Dermis microvascular lymphatic vessel endothelial cell (primary cell): ENCODE measurements around the gene GPC1. TPM values are rescaled to one million over a fixed set of nuclear protein-coding genes. Genes with fewer than 3 reads are reported as not detected.

ENCODE experiments used
- DNase-seq, 2 donors: peaks; one replicate each; pipeline versions ENCODE4 v3.0.0 to v3.0.0-alpha.2; 2010; ENCODE audit warnings: low read depth in 2 of 2
- total RNA-seq: library from RNA; depleted of rRNA; stranded (reverse); fragments of >200 nt; gene quantifications from 2 replicates; pipeline ENCODE4 v1.2.1, GENCODE V29; 2014

The GPC1 gene
- total RNA-seq, 1 donor from 2014 or later: 12.5 TPM

DNA sequence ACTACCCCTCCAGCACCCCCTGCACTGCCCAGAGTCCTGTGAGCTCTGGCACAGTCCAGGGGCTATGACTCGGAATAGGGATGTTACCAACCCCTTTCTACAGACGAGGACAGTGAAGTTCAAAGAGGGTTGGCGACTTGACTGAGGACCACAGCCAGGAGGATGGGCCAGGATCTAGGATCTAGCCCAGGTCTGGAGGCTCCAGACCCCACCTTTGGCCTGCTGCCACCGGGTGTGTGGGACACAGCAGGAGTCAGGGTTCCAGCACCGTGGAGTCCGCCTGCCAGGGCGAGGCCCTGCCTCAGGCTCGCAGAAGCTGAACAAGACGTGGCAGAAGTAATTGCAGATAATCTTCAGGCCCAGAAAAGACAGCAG lies 37.9 kb upstream of the GPC1 start:
- no peak for DNase-seq

GRCh38 chr2:240397924-240398645 lies 37.4 kb upstream of the GPC1 start:
- no peak for DNase-seq

DNA sequence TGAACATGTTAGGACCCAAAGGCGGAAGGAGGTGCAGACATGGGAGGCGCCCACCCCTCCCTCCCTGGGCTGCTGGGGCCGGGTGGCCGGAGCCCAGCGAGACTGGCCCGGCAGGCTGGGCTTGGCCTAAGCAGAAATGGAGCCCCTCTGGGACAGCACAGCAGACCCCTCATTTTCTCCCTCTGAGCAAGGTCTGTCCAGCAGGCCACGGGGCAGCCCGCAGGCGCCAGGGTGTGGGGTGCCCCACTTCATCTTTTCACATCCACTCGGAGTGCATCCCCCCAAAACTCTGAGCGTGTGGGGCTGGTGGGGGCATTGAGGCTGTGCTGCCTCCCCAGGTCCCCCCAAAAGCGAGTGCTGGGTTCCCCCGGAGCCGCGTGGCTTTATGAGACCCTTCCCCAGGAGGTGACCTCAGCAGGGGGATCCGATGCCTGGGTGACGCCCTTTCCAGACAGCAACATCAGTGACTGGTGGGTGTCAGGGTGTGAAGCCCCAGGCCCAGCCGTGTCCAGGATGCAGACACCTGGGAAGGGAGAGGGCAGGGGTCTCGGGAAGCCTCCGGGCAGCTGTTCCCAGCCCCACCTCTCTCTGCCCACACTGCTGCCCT lies 36.7 kb upstream of the GPC1 start:
- DNase-seq: no peak

- no peak for DNase-seq
These were observed 35.8 kb upstream of the GPC1 start for GRCh38 chr2:240399419-240400324.

GRCh38 chr2:240400371-240401161 lies 34.9 kb upstream of the GPC1 start:
- no peak for DNase-seq

DNA sequence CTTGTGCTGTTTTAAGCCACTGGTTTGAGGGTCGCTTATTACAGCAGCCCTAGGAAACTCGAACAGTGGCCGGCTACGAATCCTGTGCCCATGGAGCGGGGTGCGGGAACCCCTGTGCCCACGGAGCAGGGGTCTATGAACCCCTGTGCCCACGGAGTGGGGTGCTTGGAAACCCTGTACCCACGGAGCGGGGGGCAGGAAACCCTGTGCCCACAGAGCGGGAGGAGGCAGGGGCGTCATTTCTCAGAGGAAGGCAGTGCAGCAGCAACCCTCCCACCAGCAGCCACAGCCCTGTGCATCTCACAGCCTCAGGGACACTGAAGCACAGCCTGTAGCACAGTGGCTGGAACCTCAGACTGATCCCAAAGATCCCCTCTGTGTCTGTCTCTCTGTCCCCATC lies 34.2 kb upstream of the GPC1 start:
- no peak for DNase-seq

- no peak for DNase-seq
These were observed 33.5 kb upstream of the GPC1 start for GRCh38 chr2:240401781-240402551.

GRCh38 chr2:240402566-240403272 lies 32.7 kb upstream of the GPC1 start:
- DNase-seq: no peak

GRCh38 chr2:240403396-240404104 lies 31.9 kb upstream of the GPC1 start:
- no peak for DNase-seq

- DNase-seq: no peak
These were observed 31.1 kb upstream of the GPC1 start for GRCh38 chr2:240404174-240404852.

DNA sequence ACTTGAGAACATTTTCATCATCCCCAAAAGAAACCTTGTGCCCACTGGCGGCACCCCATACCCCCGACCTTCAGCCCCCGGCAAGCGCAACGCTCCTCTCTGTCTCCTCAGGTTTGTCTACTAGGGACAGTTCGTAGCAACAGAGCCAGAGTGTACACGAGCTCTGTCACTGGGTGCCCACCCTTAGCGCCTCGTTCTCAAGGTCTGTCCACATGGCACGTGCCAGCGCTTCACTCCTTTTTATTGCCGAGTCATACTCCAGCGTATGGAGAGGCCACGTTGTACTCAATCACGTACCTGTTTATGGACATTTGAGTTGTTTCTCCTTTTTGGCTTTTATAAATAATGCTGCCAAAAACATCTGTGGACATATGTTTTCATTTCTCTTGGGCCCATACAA lies 30.3 kb upstream of the GPC1 start:
- DNase-seq: no peak

GRCh38 chr2:240405684-240406313 lies 29.7 kb upstream of the GPC1 start:
- no peak for DNase-seq

GRCh38 chr2:240407090-240407489 lies 28.4 kb upstream of the GPC1 start:
- DNase-seq: no peak

DNA sequence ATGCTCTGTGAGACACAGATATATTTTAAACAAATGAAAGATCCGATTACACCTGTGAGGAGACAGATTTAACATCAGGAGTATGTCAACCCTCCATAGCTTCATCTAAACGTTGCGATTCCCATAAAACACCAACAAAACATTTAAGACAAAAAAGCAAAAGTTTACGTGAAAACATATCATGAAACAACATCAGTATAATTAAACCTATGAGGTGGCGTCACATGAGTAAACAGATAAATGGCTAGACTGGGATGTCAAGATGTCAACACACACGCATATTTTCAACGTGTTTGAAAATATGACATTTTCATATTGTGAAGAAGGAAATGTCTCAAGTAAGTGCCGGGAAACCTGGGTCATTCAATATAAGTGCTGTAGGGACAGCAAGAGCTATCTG lies 25.5 kb upstream of the GPC1 start:
- no peak for DNase-seq

- no peak for DNase-seq
These were observed 24.7 kb upstream of the GPC1 start for GRCh38 chr2:240410808-240411207.

DNA sequence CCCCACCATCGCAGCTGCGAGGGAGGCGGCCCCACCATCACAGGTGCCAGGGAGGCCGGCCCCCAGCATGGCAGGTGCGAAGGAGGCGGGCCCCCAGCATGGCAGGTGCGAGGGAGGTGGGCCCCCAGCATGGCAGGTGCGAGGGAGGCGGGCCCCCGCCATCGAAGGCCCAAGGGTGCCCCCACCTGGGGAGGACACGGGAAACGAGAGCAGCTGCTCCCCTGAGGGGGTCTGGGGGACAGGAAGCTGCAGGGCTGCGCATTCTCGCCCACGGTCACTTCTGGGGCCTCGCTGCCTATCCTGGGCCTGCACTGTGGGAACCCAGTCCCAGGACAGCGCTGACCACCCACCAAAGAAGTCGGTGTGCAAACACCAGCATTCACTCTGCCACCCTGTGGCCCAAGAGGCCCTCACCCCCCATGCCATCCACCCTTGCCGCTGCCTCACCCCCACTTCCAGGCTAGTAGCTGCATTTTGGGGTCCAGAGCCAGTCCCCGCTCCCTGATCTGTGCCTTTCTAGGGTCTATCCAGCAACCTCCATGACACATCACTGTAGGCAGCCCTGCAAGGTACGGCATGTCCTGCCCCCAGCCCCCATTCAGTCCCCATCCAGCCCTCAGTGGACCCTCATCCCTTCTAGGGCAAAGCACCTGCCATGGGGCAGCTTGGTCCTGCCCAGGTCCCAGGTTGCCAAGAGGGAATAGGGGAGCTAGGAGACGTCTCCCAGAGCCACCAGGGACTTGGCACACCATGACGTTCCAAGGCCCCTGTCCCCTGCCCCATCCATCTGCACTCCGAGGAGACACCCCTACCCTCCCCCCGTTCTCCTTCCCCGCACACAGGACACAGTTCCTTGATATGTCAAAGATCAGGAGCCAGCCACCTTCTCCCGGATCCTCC lies 24.0 kb upstream of the GPC1 start:
- DNase-seq: no peak

GRCh38 chr2:240412211-240412861 lies 23.1 kb upstream of the GPC1 start:
- no peak for DNase-seq
